ENCODE results near the gene CTR9. TPM values are rescaled to one million over a fixed set of nuclear protein-coding genes. Genes with fewer than 3 reads are reported as not detected.

Gene CTR9
- total RNA-seq, 4 donors from 2014 or later: 27.8 to 31.8 (median 29.3) TPM

DNA sequence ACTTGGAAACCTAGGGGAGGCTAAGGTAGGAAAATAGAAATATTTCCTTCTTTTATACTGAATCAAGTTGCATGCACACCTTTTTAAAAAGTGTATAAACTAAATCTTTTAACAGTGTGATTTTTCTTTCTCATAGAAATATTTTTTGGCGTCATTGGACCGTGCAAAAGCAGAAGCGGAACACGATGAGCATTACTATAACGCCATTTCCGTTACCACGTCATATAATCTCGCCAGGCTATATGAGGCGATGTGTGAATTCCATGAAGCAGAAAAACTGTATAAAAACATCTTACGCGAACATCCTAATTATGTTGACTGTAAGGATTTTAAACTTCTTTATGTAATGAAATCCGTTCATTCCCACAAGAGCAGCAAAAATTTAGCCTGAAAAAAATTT is 13.4 kb downstream of the CTR9 start:
- intact Hi-C loops (cut with DNase I; ENCODE audit: low total_unique reads): no loop called here

GRCh38 chr11:10770626-10771254 is 19.7 kb downstream of the CTR9 start:
- no peak for DNase-seq (ENCODE audit: low spot score in 2 of 2)
- TF ChIP-seq POLR2A (IDR thresholded peaks at IDR 0.05): no peak
- TF ChIP-seq CTCF (IDR thresholded peaks at IDR 0.05): no peak
- 60 to 64% methylated on average over 2 of the region's 2 CpGs for WGBS, 2 donors
- intact Hi-C loops (cut with DNase I; ENCODE audit: low total_unique reads): no loop called here
- H3K4me3 ChIP-seq (ENCODE audit: low read depth, poor library complexity, severe bottlenecking): no peak overlapping the region

More for the DNA sequence above, 13.4 kb downstream of the CTR9 start:
- 87 to 88% methylated on average over 12 of the region's 12 CpGs for WGBS, 2 donors
- TF ChIP-seq CTCF (IDR thresholded peaks at IDR 0.05): no peak
- no peak for TF ChIP-seq POLR2A (IDR thresholded peaks at IDR 0.05)
- no peak for DNase-seq (ENCODE audit: low spot score in 2 of 2)
- H3K4me3 ChIP-seq (ENCODE audit: low read depth, poor library complexity, severe bottlenecking): no peak overlapping the region

GRCh38 chr11:10771457-10771856 is 20.4 kb downstream of the CTR9 start:
- 86 to 96% methylated on average over 1 of the region's 1 CpG for WGBS, 2 donors
- TF ChIP-seq CTCF (IDR thresholded peaks at IDR 0.05): no peak
- DNase-seq (ENCODE audit: low spot score in 2 of 2): no peak
- intact Hi-C loops (cut with DNase I; ENCODE audit: low total_unique reads): no loop called here
- H3K4me3 ChIP-seq (ENCODE audit: low read depth, poor library complexity, severe bottlenecking): no peak overlapping the region

GRCh38 chr11:10774811-10775210 is 23.8 kb downstream of the CTR9 start:
- 75 to 83% methylated on average over 2 of the region's 2 CpGs for WGBS, 2 donors
- TF ChIP-seq CTCF (IDR thresholded peaks at IDR 0.05): no peak
- TF ChIP-seq POLR2A (IDR thresholded peaks at IDR 0.05): no peak
- no peak for DNase-seq (ENCODE audit: low spot score in 2 of 2)
- intact Hi-C loops (cut with DNase I; ENCODE audit: low total_unique reads): no loop called here
- H3K4me3 ChIP-seq (ENCODE audit: low read depth, poor library complexity, severe bottlenecking): no peak overlapping the region

DNA sequence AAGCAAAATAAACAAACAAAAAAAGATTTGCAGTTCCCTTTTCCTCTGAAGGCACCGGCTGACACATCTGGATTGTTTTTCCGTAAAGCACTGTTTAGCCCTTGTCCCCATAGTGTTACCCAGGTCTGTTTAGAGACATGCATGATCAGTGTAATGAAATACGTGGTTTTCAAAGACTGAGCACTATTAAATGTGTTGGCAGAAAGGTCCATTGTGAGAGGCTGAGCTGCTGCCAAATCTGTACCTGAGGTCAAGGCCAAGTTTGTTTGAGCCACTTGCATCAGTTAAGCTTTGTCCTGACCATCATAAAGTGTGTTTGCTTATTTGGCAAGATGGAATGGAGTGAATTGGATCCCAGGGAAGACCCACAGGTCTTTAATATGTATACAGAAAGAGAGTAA is 26.3 kb downstream of the CTR9 start:
- TF ChIP-seq POLR2A (IDR thresholded peaks at IDR 0.05) (no peak), CTCF (IDR thresholded peaks at IDR 0.05) (no peak)
- intact Hi-C loops (cut with DNase I; ENCODE audit: low total_unique reads): no loop called here
- DNase-seq (ENCODE audit: low spot score in 2 of 2): no peak
- 80 to 82% methylated on average over 3 of the region's 3 CpGs for WGBS, 2 donors
- no peak overlapping the region for H3K4me3 ChIP-seq (ENCODE audit: low read depth, poor library complexity, severe bottlenecking)

DNA sequence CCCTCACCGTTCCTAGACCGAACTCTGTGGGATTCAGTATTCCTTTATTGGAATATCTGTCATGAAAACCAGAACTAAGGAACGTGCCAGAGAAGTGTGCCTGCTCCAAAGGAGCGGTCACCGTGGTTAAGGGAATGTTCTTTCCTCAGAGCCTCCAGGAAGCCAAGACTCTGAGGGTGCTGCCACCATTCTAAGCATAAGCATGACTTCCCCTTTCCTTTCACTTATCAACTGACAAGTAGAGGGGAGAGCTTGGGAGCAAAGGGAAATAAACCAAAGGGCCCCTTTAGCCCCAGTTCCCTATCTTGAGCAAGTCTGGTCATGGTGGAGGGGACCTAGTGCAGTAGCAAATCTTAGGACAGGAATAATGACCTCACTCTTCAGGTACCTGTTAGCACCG is 26.8 kb downstream of the CTR9 start:
- DNase-seq (ENCODE audit: low spot score in 2 of 2): no peak
- no peak for TF ChIP-seq POLR2A (IDR thresholded peaks at IDR 0.05)
- no peak for TF ChIP-seq CTCF (IDR thresholded peaks at IDR 0.05)
- WGBS, 2 donors: 71 to 74% methylated on average over 6 of the region's 6 CpGs
- H3K4me3 ChIP-seq (ENCODE audit: low read depth, poor library complexity, severe bottlenecking): no peak overlapping the region
- intact Hi-C loops (cut with DNase I; ENCODE audit: low total_unique reads): no loop called here
